ENCODE data around the gene CIART.
"Not testable (repeated sequence)": the region's sequence is repeated elsewhere in the genome, so short reads cannot be mapped to it uniquely, and the experiment has no call there.

- TF ChIP-seq POLR2A, CTCF (IDR thresholded peaks at IDR 0.05): not testable (repeated sequence)
Observed at GRCh38 chr1:150314691-150315090, 32.3 kb downstream of the CIART start.

All from uterus (tissue), 2 donors.